ENCODE data around the gene GNL2.
"Not testable (repeated sequence)": the region's sequence is repeated elsewhere in the genome, so short reads cannot be mapped to it uniquely, and the experiment has no call there.

GNL2 gene

GRCh38 chr1:37570528-37571334 lies 25.0 kb downstream of the GNL2 start:
- DNase-seq (ENCODE audit: low read depth): no peak
- TF ChIP-seq CTCF (IDR thresholded peaks at IDR 0.05; ENCODE audit: insufficient read depth, low read depth, low read length, missing control alignments): no peak
- H3K4me3 ChIP-seq (ENCODE audit: low read depth, low read length): no peak overlapping the region

- H3K4me3 ChIP-seq (ENCODE audit: low read depth, low read length): no peak overlapping the region
- no peak for TF ChIP-seq CTCF (IDR thresholded peaks at IDR 0.05; ENCODE audit: insufficient read depth, low read depth, low read length, missing control alignments)
- DNase-seq (ENCODE audit: low read depth): no peak
Observed at GRCh38 chr1:37567023-37567422, 28.7 kb downstream of the GNL2 start.

GRCh38 chr1:37564892-37565291 lies 30.8 kb downstream of the GNL2 start:
- no peak for TF ChIP-seq CTCF (IDR thresholded peaks at IDR 0.05; ENCODE audit: insufficient read depth, low read depth, low read length, missing control alignments)
- DNase-seq (ENCODE audit: low read depth): no peak

GRCh38 chr1:37562984-37563383 lies 32.8 kb downstream of the GNL2 start:
- DNase-seq (ENCODE audit: low read depth): no peak
- TF ChIP-seq CTCF (IDR thresholded peaks at IDR 0.05; ENCODE audit: insufficient read depth, low read depth, low read length, missing control alignments): no peak

More at GRCh38 chr1:37564892-37565291, 30.8 kb downstream of the GNL2 start:
- no peak overlapping the region for H3K4me3 ChIP-seq (ENCODE audit: low read depth, low read length)

GRCh38 chr1:37561133-37562132 lies 34.3 kb downstream of the GNL2 start:
- DNase-seq (ENCODE audit: low read depth): peak; percentile 51
- no peak overlapping the region for H3K4me3 ChIP-seq (ENCODE audit: low read depth, low read length)
- TF ChIP-seq CTCF (IDR thresholded peaks at IDR 0.05; ENCODE audit: insufficient read depth, low read depth, low read length, missing control alignments): peak; percentile 55

More at GRCh38 chr1:37562984-37563383, 32.8 kb downstream of the GNL2 start:
- H3K4me3 ChIP-seq (ENCODE audit: low read depth, low read length): no peak overlapping the region

GRCh38 chr1:37560401-37561132 lies 35.2 kb downstream of the GNL2 start:
- TF ChIP-seq CTCF (IDR thresholded peaks at IDR 0.05; ENCODE audit: insufficient read depth, low read depth, low read length, missing control alignments): no peak
- no peak overlapping the region for H3K4me3 ChIP-seq (ENCODE audit: low read depth, low read length)
- no peak for DNase-seq (ENCODE audit: low read depth)

GRCh38 chr1:37559957-37560379 lies 35.8 kb downstream of the GNL2 start:
- DNase-seq (ENCODE audit: low read depth); H3K4me3 ChIP-seq (ENCODE audit: low read depth, low read length): not testable (repeated sequence)
